Measurements from ENCODE around the gene SH3BGRL2.

- TF ChIP-seq EZH2 (IDR thresholded peaks at IDR 0.05): no peak
- TF ChIP-seq POLR2AphosphoS5 (IDR thresholded peaks at IDR 0.05; ENCODE audit: borderline replicate concordance, low read depth, low read length): peak; percentile 69; the same call in 1 of the 2 replicates
Observed at GRCh38 chr6:79630883-79631692, at the start of gene SH3BGRL2.

All from SK-N-MC (cell line).